GM12864 (cell line): ENCODE results near the gene SASH3.

ENCODE experiments used
- DNase-seq: peaks from one replicate; pipeline ENCODE4 v3.0.0-alpha.2; 2011; ENCODE audit warnings: low read depth
- H3K4me3 ChIP-seq: 2 replicates; pipeline ENCODE4 v1.5.1; 2011; ENCODE audit warnings: mild to moderate bottlenecking, low read depth, low read length, control low read depth
- TF ChIP-seq, protein P1 (sequence below): IDR thresholded peaks from 2 replicates; pipeline ENCODE4 v1.5.1; 2011; ENCODE audit warnings: low read depth, mild to moderate bottlenecking, moderate library complexity, low read length, control low read depth, inconsistent platforms; ENCODE audit errors: missing control alignments

SASH3 gene

DNA sequence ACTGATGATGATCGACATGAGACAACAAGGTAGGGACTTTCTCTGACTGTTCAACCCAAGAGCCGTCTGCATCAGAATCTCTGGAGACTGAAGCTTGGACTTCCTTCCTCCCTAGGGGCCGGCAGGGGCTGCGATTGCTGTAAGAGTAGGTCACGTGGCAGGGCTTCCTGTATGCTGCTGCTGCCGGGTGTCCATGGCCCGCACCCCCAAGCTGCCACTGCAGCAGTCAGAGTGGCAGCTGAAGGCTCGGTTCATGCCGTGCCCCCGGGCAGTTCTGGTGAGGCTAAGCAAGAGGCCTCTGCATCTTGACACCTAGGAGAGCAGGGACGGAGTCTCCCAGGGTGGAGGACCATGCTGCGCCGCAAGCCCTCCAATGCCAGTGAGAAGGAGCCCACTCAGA lies at the start of gene SASH3:
TSS of gene SASH3 (plus strand) at position 203 of the 400 bp plus-strand sequence. CDS start at position 352, 149 bp downstream.
- TF ChIP-seq, protein P1, sequence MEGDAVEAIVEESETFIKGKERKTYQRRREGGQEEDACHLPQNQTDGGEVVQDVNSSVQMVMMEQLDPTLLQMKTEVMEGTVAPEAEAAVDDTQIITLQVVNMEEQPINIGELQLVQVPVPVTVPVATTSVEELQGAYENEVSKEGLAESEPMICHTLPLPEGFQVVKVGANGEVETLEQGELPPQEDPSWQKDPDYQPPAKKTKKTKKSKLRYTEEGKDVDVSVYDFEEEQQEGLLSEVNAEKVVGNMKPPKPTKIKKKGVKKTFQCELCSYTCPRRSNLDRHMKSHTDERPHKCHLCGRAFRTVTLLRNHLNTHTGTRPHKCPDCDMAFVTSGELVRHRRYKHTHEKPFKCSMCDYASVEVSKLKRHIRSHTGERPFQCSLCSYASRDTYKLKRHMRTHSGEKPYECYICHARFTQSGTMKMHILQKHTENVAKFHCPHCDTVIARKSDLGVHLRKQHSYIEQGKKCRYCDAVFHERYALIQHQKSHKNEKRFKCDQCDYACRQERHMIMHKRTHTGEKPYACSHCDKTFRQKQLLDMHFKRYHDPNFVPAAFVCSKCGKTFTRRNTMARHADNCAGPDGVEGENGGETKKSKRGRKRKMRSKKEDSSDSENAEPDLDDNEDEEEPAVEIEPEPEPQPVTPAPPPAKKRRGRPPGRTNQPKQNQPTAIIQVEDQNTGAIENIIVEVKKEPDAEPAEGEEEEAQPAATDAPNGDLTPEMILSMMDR = no peak
- DNase-seq = peak; percentile 56
- peak within 1 kb of the TSS; percentile 76 for H3K4me3 ChIP-seq

DNA sequence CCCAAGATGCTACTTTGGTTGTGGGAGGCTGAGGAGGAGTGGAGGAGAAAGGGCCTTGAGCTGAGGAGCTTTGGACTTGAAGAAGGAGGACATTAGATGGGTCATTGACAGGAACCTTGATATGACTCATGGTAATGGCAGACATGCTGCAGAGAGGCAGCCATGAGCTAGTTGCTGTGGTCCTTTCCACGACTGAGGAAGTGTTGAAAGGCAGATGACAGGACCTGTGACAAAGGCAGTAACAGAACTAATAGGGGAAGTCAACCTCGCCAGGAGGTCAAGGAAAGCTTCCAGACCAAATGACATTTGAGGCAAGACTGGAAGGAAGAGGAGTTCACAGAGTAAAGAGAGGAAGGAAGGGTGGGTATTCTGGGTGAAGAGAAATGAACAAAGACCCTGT lies 48.5 kb upstream of the SASH3 start:
- no peak overlapping the region for H3K4me3 ChIP-seq
- no peak for DNase-seq
- TF ChIP-seq, protein P1 = no peak

DNA sequence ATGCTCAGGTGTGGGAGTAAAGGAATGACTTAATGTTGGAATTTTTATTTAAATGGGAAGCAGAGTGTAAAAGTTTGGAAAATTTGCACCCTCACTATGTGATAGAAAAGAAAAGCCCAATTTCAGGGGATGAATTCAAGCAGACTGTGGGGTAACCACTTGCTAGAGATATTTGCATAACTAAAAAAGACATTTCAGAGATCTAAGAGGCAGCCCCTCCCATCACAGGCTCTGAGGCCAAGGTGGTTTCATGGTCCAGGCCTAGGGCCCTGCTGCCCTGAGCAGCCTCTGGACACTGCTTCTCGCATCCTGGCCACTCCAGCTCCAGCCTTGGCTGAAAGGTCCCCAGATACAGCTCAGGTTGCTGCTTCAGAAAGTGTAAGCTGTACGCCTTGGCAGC lies 46.9 kb upstream of the SASH3 start:
- TF ChIP-seq, protein P1 = no peak
- no peak for DNase-seq
- no peak overlapping the region for H3K4me3 ChIP-seq

DNA sequence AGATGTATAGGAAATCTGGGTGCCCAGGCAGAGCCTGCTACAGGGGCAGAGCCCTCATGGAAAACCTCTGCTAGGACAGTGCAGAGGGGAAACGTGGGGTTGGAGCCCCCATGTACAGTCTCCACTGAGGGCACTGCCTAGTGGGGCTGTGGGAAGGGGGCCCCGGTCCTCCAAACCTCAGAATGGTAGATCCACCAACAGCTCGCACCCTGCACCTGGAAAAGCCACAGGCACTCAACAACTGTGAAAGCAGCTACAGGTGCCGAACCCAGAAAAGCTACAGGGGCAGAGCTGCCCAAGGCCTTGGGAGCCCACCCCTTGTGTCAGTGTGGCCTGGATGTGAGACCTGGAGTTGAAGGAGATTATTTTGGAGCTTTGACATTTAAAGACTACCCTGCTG lies 46.4 kb upstream of the SASH3 start:
- H3K4me3 ChIP-seq = no peak overlapping the region
- no peak for DNase-seq
- TF ChIP-seq, protein P1 = no peak

DNA sequence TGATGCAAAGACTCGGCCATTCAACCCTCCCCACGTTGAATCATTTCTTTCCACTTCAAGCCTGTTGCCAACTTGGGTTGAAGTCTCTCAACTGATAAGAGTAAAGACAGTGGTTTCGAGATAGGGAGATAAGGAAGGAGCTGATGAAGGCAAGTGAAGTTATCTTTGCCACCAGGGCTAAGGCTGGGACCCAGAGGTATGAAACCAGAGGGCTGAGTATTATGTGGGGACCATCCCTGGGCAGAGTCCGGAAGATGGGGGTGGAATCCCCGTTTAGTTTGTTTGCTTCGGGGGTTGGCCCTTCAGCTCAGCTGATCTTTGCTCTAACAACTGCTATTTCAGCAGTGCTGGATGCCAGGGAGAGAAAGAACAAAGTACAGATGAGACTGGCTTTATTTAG lies 43.3 kb upstream of the SASH3 start:
- no peak overlapping the region for H3K4me3 ChIP-seq
- TF ChIP-seq, protein P1 = no peak
- DNase-seq = no peak

DNA sequence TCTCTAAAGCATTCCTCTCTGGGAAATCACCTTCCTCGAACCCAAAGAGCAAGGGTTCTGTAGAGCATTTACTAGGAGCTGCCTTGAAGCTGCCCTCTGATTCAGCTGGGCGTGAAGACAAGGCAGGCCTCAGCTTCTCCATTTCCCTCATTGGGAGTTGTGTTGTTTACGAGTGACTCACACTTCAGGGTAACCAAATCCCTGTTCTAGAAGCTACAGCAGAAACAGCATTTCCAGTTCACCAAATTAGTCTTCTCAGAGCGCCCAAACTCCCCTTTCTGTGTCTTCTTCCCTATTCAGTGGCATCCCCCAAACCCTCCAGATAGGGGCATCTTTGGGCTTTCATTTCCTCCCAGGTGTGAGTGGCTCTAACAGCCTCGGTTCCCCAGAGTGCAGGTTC lies 41.8 kb upstream of the SASH3 start:
- DNase-seq = no peak
- TF ChIP-seq, protein P1 = no peak
- H3K4me3 ChIP-seq = no peak overlapping the region

DNA sequence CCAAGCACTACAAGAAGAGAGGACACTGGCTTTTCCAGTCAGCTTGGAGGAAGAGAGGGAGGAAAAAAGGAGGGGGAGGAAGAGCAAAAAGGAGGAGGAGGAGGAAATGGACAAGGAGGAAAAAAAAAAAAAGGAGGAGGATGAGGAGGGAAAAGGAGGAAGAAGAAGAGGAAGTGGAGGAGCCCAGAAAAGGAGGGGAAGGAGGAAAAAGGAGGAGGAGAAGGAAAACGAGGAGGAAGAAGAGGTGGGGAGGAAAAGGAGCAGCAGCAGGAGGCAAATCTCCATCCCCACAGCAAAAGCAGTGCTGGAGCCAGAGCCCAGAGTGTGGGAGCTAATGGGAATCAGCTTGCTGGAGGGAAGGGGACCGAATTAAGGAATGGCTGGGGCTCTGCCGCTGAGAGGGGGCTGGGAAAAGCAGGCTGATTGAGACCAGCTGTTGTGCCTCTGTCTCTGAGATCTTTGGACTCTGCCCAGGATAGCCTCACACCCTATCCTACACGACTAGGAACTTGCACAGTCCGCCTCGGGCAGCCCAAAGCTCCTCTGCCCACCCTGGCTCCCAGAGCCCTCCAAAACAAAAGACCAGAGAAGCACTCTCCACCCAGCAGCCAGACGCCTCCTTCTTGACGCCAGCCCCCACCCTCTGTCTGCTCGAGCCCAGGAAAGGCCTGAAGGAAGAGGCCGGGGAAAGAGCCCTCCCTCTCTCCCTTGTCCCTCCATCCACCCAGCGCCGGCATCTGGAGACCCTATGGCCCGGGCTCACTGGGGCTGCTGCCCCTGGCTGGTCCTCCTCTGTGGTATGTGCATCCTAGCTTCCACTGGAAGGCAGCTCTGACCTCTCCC lies 41.1 kb upstream of the SASH3 start, which contains the start of gene XPNPEP2:
TSS of gene XPNPEP2 (plus strand) at position 514 of the 843 bp plus-strand sequence. CDS start at position 749, 235 bp downstream.
- H3K4me3 ChIP-seq = no peak within 1 kb of the TSS
- TF ChIP-seq, protein P1 = no peak
- DNase-seq = no peak
